H1 (cell line): ENCODE results near the gene RGS6. TPM values are rescaled to one million over a fixed set of nuclear protein-coding genes. Genes with fewer than 3 reads are reported as not detected.

Experiments used
- CTCF ChIA-PET: fragments of 300-600 bp; sonication (Branson Sonifier 250); formaldehyde crosslinking; loops from one replicate; lab custom pipeline; 2021; ENCODE audit not compliant: partially characterized antibody; lab: Charles Lee
- POLR2A ChIA-PET: fragments of 300-600 bp; sonication (Branson Sonifier 250); formaldehyde crosslinking; loops from one replicate; lab custom pipeline; 2021; ENCODE audit warnings: inconsistent platforms; ENCODE audit not compliant: partially characterized antibody; lab: Charles Lee
- DNase-seq, 2 experiments: peaks; one replicate each; pipeline versions ENCODE4 v3.0.0 to v3.0.0-alpha.2; 2010 to 2022; ENCODE audit warnings: low spot score in 2 of 2, low read depth in 1 of 2, mixed read lengths in 1 of 2
- FAIRE-seq: peaks from 2 replicates; lab custom pipeline; 2011; peaks lifted over from hg19 to GRCh38; lab: Jason Lieb, UNC
- H2AFZ ChIP-seq: 2 replicates; pipeline ENCODE4 v1.8.1; 2012; ENCODE audit warnings: low read length, inconsistent platforms
- H2AK5ac ChIP-seq: 2 replicates; pipeline ENCODE4 v1.6.1; 2013; ENCODE audit warnings: low read depth, low read length
- H2BK120ac ChIP-seq: replicated peaks from 2 replicates; pipeline ENCODE3; 2013; ENCODE audit warnings: low read depth, low read length, inconsistent platforms
- H2BK12ac ChIP-seq: 2 replicates; pipeline ENCODE4 v1.6.1; 2013; ENCODE audit warnings: low read depth, low read length
- H2BK15ac ChIP-seq: 2 replicates; pipeline ENCODE4 v1.6.1; 2013; ENCODE audit warnings: low read length
- H2BK20ac ChIP-seq: 2 replicates; pipeline ENCODE4 v1.6.1; 2013; ENCODE audit warnings: low read length
- H2BK5ac ChIP-seq: 2 replicates; pipeline ENCODE4 v1.6.1; 2013; ENCODE audit warnings: low read depth, low read length
- H3K14ac ChIP-seq: 2 replicates; pipeline ENCODE4 v1.6.1; 2013; ENCODE audit warnings: inconsistent platforms; ENCODE audit not compliant: insufficient read length
- H3K18ac ChIP-seq: 2 replicates; pipeline ENCODE4 v1.6.1; 2013; ENCODE audit warnings: low read length; ENCODE audit errors: extremely low read depth
- H3K23ac ChIP-seq: 2 replicates; pipeline ENCODE4 v1.6.1; 2013; ENCODE audit warnings: inconsistent platforms; ENCODE audit not compliant: insufficient read length
- H3K23me2 ChIP-seq: 2 replicates; pipeline ENCODE4 v1.6.1; 2013; ENCODE audit warnings: low read depth, low read length
- H3K27ac ChIP-seq: 2 replicates; pipeline ENCODE4 v1.6.1; 2011; ENCODE audit warnings: low read depth, low read length, inconsistent platforms
- H3K27me3 ChIP-seq, 4 experiments: replicated peaks in 1 of 4; 1 replicate in 1 of 4; 2 replicates in 3 of 4; pipeline versions ENCODE4 v1.6.1 to v1.8.1; 2011 to 2013; ENCODE audit warnings: low read length in 3 of 4, mild to moderate bottlenecking in 3 of 4, inconsistent platforms in 2 of 4, mixed read lengths in 2 of 4, moderate library complexity in 1 of 4; ENCODE audit not compliant: control insufficient read depth in 3 of 4, insufficient read depth in 3 of 4; ENCODE audit errors: extremely low read depth in 1 of 4
- H3K36me3 ChIP-seq, 4 experiments: 2 replicates each; pipeline versions ENCODE4 v1.6.1 to v1.8.1; 2011 to 2013; ENCODE audit warnings: mild to moderate bottlenecking in 4 of 4, low read length in 3 of 4, moderate library complexity in 2 of 4, control low read depth in 1 of 4, inconsistent platforms in 1 of 4; ENCODE audit not compliant: insufficient read depth in 4 of 4, control insufficient read depth in 2 of 4
- H3K4ac ChIP-seq: replicated peaks from 2 replicates; pipeline ENCODE3; 2013; ENCODE audit warnings: low read length, low read depth, mixed read lengths, inconsistent platforms; ENCODE audit not compliant: insufficient read length
- H3K4me1 ChIP-seq, 4 experiments: replicated peaks in 1 of 4; 1 replicate in 1 of 4; 2 replicates in 3 of 4; pipeline versions ENCODE4 v1.6.1 to v1.8.1; 2011 to 2013; ENCODE audit warnings: low read length in 3 of 4, inconsistent platforms in 2 of 4, mixed read lengths in 1 of 4; ENCODE audit not compliant: insufficient read depth in 4 of 4, control insufficient read depth in 3 of 4
- H3K4me2 ChIP-seq, 2 experiments: 2 replicates each; pipeline versions ENCODE4 v1.6.1 to v1.8.1; 2011 to 2013; ENCODE audit warnings: low read depth in 2 of 2, low read length in 2 of 2, control low read depth in 1 of 2, inconsistent platforms in 1 of 2, mild to moderate bottlenecking in 1 of 2; ENCODE audit not compliant: insufficient read depth in 1 of 2
- H3K4me3 ChIP-seq, 4 experiments: fragments of 200-600, 300-600 bp in 1 of 4; sonication (generic), shearing (Covaris generic), sonication (Bioruptor Twin) in 1 of 4; 2 replicates each; pipeline versions ENCODE4 v1.5.1 to v1.8.1; 2011 to 2016; ENCODE audit warnings: low read length in 4 of 4, low read depth in 3 of 4, control low read depth in 2 of 4, inconsistent platforms in 2 of 4, mild to moderate bottlenecking in 2 of 4, mixed read lengths in 1 of 4, moderate library complexity in 1 of 4; ENCODE audit not compliant: insufficient read depth in 2 of 4; ENCODE audit errors: extremely low read depth in 1 of 4
- H3K56ac ChIP-seq: replicated peaks from 2 replicates; pipeline ENCODE3; 2013; ENCODE audit warnings: low read depth, mild to moderate bottlenecking, mixed read lengths, low read length, inconsistent platforms; ENCODE audit not compliant: insufficient read length
- H3K79me1 ChIP-seq: 2 replicates; pipeline ENCODE4 v1.6.1; 2013; ENCODE audit warnings: low read depth, low read length, control low read depth
- H3K79me2 ChIP-seq, 2 experiments: 2 replicates each; pipeline versions ENCODE4 v1.6.1 to v1.8.1; 2012 to 2013; ENCODE audit warnings: low read length in 2 of 2, mild to moderate bottlenecking in 2 of 2, inconsistent platforms in 1 of 2; ENCODE audit not compliant: insufficient read depth in 2 of 2, control insufficient read depth in 1 of 2
- H3K9ac ChIP-seq, 4 experiments: replicated peaks in 1 of 4; 1 replicate in 1 of 4; 2 replicates in 3 of 4; pipeline versions ENCODE4 v1.6.1 to v1.8.1; 2011 to 2013; ENCODE audit warnings: low read depth in 3 of 4, low read length in 3 of 4, control low read depth in 2 of 4, mild to moderate bottlenecking in 2 of 4, moderate library complexity in 2 of 4, inconsistent platforms in 1 of 4; ENCODE audit errors: extremely low read depth in 1 of 4
- H3K9me3 ChIP-seq, 2 experiments: 2 replicates each; pipeline versions ENCODE4 v1.6.1 to v1.8.1; 2012 to 2013; ENCODE audit warnings: mild to moderate bottlenecking in 2 of 2, moderate library complexity in 2 of 2, control low read depth in 1 of 2, inconsistent platforms in 1 of 2, low read depth in 1 of 2, low read length in 1 of 2, mixed read lengths in 1 of 2; ENCODE audit not compliant: insufficient read depth in 2 of 2
- H4K20me1 ChIP-seq, 2 experiments: replicated peaks in 1 of 2; 2 replicates each; pipeline versions ENCODE3 to v1.8.1; 2011 to 2013; ENCODE audit warnings: inconsistent platforms in 2 of 2, low read length in 2 of 2, mild to moderate bottlenecking in 1 of 2; ENCODE audit not compliant: insufficient read depth in 2 of 2, control insufficient read depth in 1 of 2
- H4K5ac ChIP-seq: 2 replicates; pipeline ENCODE4 v1.6.1; 2013; ENCODE audit warnings: low read length, low read depth, mixed read lengths, inconsistent platforms; ENCODE audit not compliant: insufficient read length
- H4K8ac ChIP-seq: 2 replicates; pipeline ENCODE4 v1.8.0; 2013; ENCODE audit warnings: mild to moderate bottlenecking, moderate library complexity, low read length, inconsistent platforms; ENCODE audit not compliant: insufficient read depth; ENCODE audit errors: extremely low read depth
- H4K91ac ChIP-seq: replicated peaks from 2 replicates; pipeline ENCODE3; 2013; ENCODE audit warnings: low read length, mixed read lengths, inconsistent platforms; ENCODE audit not compliant: insufficient read length
- ATF3 ChIP-seq: IDR thresholded peaks from 2 replicates; pipeline ENCODE4 v1.6.1; 2011; ENCODE audit warnings: low read depth, mild to moderate bottlenecking, low read length; ENCODE audit not compliant: insufficient read depth
- BRCA1 ChIP-seq: IDR thresholded peaks from 2 replicates; pipeline ENCODE4 v1.6.1; 2012; ENCODE audit warnings: low read depth, low read length, improper control_type of control experiment
- CHD2 ChIP-seq: IDR thresholded peaks from 2 replicates; pipeline ENCODE4 v1.6.1; 2012; ENCODE audit warnings: low read length, improper control_type of control experiment
- FOSL1 ChIP-seq: IDR thresholded peaks from 2 replicates; pipeline ENCODE4 v1.6.1; 2011; ENCODE audit warnings: mild to moderate bottlenecking, low read depth, low read length, moderate library complexity; ENCODE audit not compliant: insufficient read depth
- GTF2F1 ChIP-seq: IDR thresholded peaks from 2 replicates; pipeline ENCODE4 v1.6.1; 2012; ENCODE audit warnings: low read depth, low read length, improper control_type of control experiment, borderline replicate concordance
- HDAC6 ChIP-seq: IDR thresholded peaks from one replicate; pipeline ENCODE4 v1.7.1; 2012; ENCODE audit warnings: low read depth, mild to moderate bottlenecking, inconsistent platforms, low read length, moderate library complexity
- KDM5A ChIP-seq: fragments of 200-600 bp; IDR thresholded peaks from 2 replicates; pipeline ENCODE4 v1.7.1; 2012; ENCODE audit warnings: mild to moderate bottlenecking, low read length, inconsistent platforms, mixed read lengths
- POLR2A ChIP-seq, 2 experiments: IDR thresholded peaks; 1 replicate in 1 of 2; 2 replicates in 1 of 2; pipeline ENCODE4 v1.6.1; 2011; ENCODE audit warnings: low read depth in 2 of 2, low read length in 2 of 2, mild to moderate bottlenecking in 2 of 2; ENCODE audit errors: control extremely low read depth in 1 of 2
- POLR2AphosphoS5 ChIP-seq: IDR thresholded peaks from 2 replicates; pipeline ENCODE4 v1.6.1; 2011; ENCODE audit warnings: low read depth, low read length
- RFX5 ChIP-seq: IDR thresholded peaks from 2 replicates; pipeline ENCODE4 v1.6.1; 2011; ENCODE audit warnings: low read depth, low read length, improper control_type of control experiment, borderline replicate concordance
- SUZ12 ChIP-seq: fragments of 200-600 bp; sonication (generic); IDR thresholded peaks from 2 replicates; pipeline ENCODE4 v1.6.1; 2012; ENCODE audit warnings: mild to moderate bottlenecking, inconsistent platforms, low read length, moderate library complexity, mixed read lengths
- TAF1 ChIP-seq: IDR thresholded peaks from 2 replicates; pipeline ENCODE4 v1.6.1; 2011; ENCODE audit warnings: mild to moderate bottlenecking, low read depth, low read length
- TEAD4 ChIP-seq: IDR thresholded peaks from 2 replicates; pipeline ENCODE4 v1.6.1; 2012; ENCODE audit warnings: low read depth, low read length, inconsistent platforms, mixed read lengths
- YY1 ChIP-seq: IDR thresholded peaks from 2 replicates; pipeline ENCODE4 v1.6.1; 2011; ENCODE audit warnings: low read depth, mild to moderate bottlenecking, low read length
- WGBS, 2 experiments: shearing (Covaris generic) in 1 of 2; methylation state at CpG; one replicate each; pipeline versions ENCODE4 v1.1.6 to v1.1.7; 2013 to 2015; ENCODE audit warnings: low lambda C conversion rate in 2 of 2, mixed read lengths in 2 of 2, inconsistent platforms in 1 of 2, low coverage in 1 of 2, missing lambda C conversion rate in 1 of 2; ENCODE audit not compliant: insufficient replicate concordance in 2 of 2, insufficient coverage in 1 of 2, insufficient read length in 1 of 2; ENCODE audit errors: extremely low coverage in 1 of 2, missing lambda C conversion rate in 1 of 2; 5-methylcytosine and 5-hydroxymethylcytosine counted together
- polyA plus RNA-seq, 7 experiments: library from polyadenylated mRNA; depleted of rRNA in 3 of 7; stranded (reverse) in 5 of 7; unstranded in 2 of 7; fragments of >200 nt in 5 of 7; fragments of 200-250 nt in 2 of 7; gene quantifications; 1 replicate in 5 of 7; 2 replicates in 1 of 7; 4 replicates in 1 of 7; pipeline versions ENCODE4 v1.2.1 to v1.2.3, GENCODE V29; 2011 to 2013; ENCODE audit warnings: missing spikeins in 2 of 7, mixed read lengths in 2 of 7
- total RNA-seq: library from RNA; stranded (reverse); fragmentation: NEBNext Ultra II Directional; extraction: Animal tissue kit (Norgen Biotek cat#: 25700); gene quantifications from 2 replicates; pipeline ENCODE4 v1.2.1, GENCODE V29; 2021

The RGS6 gene
- total and polyA plus RNA-seq, 2 of the 8 experiments (the other 6 are each of a cell fraction or from before 2014, with no cell fraction given): 0.26 to 1.1 TPM

GRCh38 chr14:72568296-72568992, 636.2 kb downstream of the RGS6 start:
- H4K20me1 ChIP-seq: no peaks in the 10 kb centered on the region
- peak overlapping the region; percentile 29; the same call in 1 of the 2 replicates for H4K8ac ChIP-seq
- H3K27me3 ChIP-seq: no peaks in the 10 kb centered on the region
- FAIRE-seq (no peak), DNase-seq (no peak)
- H3K4me3 ChIP-seq: no peak overlapping the region
- no peaks in the 10 kb centered on the region for H3K36me3 ChIP-seq
- H3K14ac ChIP-seq: no peak overlapping the region
- no peak overlapping the region for H2BK120ac ChIP-seq
- ChIA-PET CTCF (interaction anchor here (0.8 to 3.4 kb wide), 6 partner anchors 10 to 1430 kb away, joined by 3 to 11 read pairs (median 4); no protein-coding TSS in a partner anchor), POLR2A (no interaction called here)
- no peak overlapping the region for H2BK15ac ChIP-seq
- 90% methylated on average over 19 of the region's 19 CpGs; no CpG with 5 or more reads in 1 of the 2 experiments for WGBS, 2 experiments
- H3K23ac ChIP-seq: no peak overlapping the region
- H2BK5ac ChIP-seq: no peak overlapping the region
- no peak overlapping the region for H2AK5ac ChIP-seq
- H2BK12ac ChIP-seq: no peak overlapping the region
- no peak overlapping the region for H3K18ac ChIP-seq
- H3K4ac ChIP-seq: no peak overlapping the region
- H3K79me2 ChIP-seq: no peaks in the 10 kb centered on the region
- H3K23me2 ChIP-seq: no peaks in the 10 kb centered on the region; the same call in 1 of the 2 replicates
- no peak overlapping the region for H2AFZ ChIP-seq
- H3K9me3 ChIP-seq: no peaks in the 10 kb centered on the region
- H3K9ac ChIP-seq: no peak overlapping the region
- no peak overlapping the region for H4K91ac ChIP-seq
- no peaks in the 10 kb centered on the region for H3K79me1 ChIP-seq
- no peak overlapping the region for H4K5ac ChIP-seq
- no peak overlapping the region for H2BK20ac ChIP-seq
- H3K27ac ChIP-seq: no peak overlapping the region
- no peak overlapping the region for H3K4me2 ChIP-seq
- H3K4me1 ChIP-seq: no peaks in the 10 kb centered on the region
- no peak overlapping the region for H3K56ac ChIP-seq
- TF ChIP-seq HDAC6 (no peak), POLR2AphosphoS5 (no peak), TEAD4 (no peak), ATF3 (no peak), GTF2F1 (no peak), FOSL1 (no peak), KDM5A (no peak), TAF1 (no peak), POLR2A (IDR thresholded peaks at IDR 0.05; ENCODE audit: control extremely low read depth in 1 of 2, low read depth in 2 of 2, low read length in 2 of 2) (no peak), CHD2 (no peak), BRCA1 (no peak), SUZ12 (no peak), RFX5 (no peak), YY1 (no peak)
